ENCODE data around the gene HADH. TPM values are rescaled to one million over a fixed set of nuclear protein-coding genes. Genes with fewer than 3 reads are reported as not detected.

HADH gene
- total RNA-seq, 1 donor from 2014 or later, result 19.9 TPM

DNA sequence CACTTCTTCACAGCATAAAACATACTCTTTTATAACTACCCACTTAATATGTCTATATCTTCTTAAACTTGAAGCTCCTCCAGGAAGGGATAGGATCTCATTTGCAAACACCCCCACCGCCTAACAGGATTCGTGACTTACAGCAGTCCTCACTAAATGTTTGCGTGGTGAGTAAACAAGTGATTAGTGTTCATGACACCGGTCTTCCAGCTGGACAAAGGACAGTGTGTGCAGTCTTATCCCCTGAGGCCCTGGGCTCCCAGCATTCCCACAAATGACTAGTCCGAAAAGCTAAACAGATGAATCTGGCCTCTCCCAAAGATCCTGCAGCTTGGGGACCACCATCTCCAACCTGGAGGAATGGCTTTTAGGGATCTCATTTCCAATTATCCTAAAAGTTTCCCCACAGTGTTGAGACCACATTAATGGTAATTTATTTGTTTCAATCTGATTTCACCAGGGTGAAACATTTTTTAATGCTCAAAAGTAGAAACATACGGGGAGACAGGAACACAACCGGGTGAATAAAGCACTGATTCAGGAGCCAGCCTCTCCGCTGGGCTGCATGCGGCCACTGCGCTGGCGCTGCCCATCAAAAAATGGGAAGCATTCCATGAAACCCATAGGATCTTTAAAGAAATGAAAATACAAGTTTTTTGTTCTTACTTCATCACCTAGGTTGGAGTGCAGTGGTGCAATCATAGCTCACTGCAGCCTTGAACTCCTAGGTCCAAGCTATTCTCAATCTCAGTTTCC lies 69.2 kb downstream of the HADH start:
- no peak overlapping the region for H3K4me3 ChIP-seq (ENCODE audit: low read depth, low read length)
- H3K27me3 ChIP-seq (ENCODE audit: control insufficient read depth, insufficient read depth, low read length), result no peaks in the 10 kb centered on the region
- DNase-seq (ENCODE audit: low read depth), result no peak
- H3K36me3 ChIP-seq (ENCODE audit: control insufficient read depth, insufficient read depth, low read length), result no peaks in the 10 kb centered on the region
- TF ChIP-seq, protein P1, sequence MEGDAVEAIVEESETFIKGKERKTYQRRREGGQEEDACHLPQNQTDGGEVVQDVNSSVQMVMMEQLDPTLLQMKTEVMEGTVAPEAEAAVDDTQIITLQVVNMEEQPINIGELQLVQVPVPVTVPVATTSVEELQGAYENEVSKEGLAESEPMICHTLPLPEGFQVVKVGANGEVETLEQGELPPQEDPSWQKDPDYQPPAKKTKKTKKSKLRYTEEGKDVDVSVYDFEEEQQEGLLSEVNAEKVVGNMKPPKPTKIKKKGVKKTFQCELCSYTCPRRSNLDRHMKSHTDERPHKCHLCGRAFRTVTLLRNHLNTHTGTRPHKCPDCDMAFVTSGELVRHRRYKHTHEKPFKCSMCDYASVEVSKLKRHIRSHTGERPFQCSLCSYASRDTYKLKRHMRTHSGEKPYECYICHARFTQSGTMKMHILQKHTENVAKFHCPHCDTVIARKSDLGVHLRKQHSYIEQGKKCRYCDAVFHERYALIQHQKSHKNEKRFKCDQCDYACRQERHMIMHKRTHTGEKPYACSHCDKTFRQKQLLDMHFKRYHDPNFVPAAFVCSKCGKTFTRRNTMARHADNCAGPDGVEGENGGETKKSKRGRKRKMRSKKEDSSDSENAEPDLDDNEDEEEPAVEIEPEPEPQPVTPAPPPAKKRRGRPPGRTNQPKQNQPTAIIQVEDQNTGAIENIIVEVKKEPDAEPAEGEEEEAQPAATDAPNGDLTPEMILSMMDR (IDR thresholded peaks at IDR 0.05; ENCODE audit: insufficient read depth, low read length, poor library complexity, severe bottlenecking), result no peak

DNA sequence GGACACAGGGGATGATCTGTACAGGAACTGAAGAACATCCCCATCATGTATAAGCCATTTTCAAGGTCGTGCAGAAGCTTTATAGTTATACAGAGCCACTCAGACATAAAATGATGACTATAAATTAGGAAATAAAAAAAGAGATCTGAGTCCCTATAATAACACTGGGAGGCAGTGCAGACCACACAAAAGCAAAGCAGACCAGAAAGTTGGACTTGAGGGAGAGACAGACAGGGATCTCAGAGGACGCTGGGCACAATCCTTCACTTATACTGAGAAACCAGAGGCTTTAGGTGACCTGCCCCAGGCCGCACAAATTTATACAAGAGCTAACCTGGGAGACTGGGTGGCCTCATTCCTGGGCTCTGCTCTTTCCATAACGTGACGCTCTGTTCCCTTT lies 70.5 kb downstream of the HADH start:
- Histone ChIP-seq H3K4me3 (ENCODE audit: low read depth, low read length) (no peak overlapping the region), H3K36me3 (ENCODE audit: control insufficient read depth, insufficient read depth, low read length) (no peaks in the 10 kb centered on the region), H3K27me3 (ENCODE audit: control insufficient read depth, insufficient read depth, low read length) (no peaks in the 10 kb centered on the region)
- DNase-seq (ENCODE audit: low read depth), result no peak
- TF ChIP-seq, protein P1 (IDR thresholded peaks at IDR 0.05; ENCODE audit: insufficient read depth, low read length, poor library complexity, severe bottlenecking), result peak; percentile 37

DNA sequence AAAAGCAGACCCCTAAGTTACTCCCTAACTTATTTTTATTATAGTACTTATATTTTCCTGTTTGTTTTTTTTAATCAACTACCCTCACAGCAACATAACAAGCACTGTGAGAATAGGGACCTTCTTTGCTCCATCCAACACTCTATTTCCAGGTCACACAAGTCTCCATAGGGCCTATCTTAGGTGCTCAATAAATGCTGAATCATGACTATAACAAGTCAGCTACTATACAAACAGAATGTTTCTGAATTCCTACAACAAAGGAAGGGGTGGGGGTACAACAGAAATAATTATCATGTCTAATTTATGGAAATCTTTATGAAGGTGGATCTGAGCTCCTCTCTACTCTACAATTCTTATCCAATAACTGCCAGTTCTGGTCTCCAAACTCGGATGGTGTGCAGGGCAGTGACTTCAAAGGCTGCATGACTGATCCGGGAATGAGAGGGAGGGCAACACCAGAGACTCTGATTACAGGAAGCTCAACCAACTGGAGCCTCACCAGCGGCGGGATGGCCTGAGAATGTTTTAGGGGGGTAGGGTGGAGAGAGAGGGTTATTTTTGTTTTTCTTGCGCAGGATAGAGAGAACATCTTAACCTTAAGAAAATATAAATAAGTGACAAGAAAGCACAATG lies 71.1 kb downstream of the HADH start:
- Histone ChIP-seq H3K36me3 (ENCODE audit: control insufficient read depth, insufficient read depth, low read length) (no peaks in the 10 kb centered on the region), H3K4me3 (ENCODE audit: low read depth, low read length) (no peak overlapping the region), H3K27me3 (ENCODE audit: control insufficient read depth, insufficient read depth, low read length) (no peaks in the 10 kb centered on the region)
- TF ChIP-seq, protein P1 (IDR thresholded peaks at IDR 0.05; ENCODE audit: insufficient read depth, low read length, poor library complexity, severe bottlenecking), result no peak
- DNase-seq (ENCODE audit: low read depth), result no peak

DNA sequence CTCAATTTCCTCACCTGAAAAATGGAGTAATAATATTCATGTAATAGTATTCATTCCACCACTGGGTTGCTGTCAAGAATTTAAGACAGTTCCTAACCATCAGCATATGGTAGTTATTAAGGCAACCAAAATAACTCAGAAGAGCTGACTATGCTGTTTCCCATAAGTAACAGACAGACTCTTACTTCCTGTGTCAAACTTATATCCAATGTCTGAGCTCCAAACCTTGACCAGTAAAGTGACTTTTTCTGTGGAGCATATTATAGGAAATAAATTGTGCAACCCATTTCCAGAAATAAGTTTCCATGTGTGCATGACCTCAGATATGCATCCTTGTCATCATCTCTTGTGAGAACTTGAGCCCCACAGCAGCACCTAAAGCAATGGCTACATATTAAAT lies 78.8 kb downstream of the HADH start:
- TF ChIP-seq, protein P1 (IDR thresholded peaks at IDR 0.05; ENCODE audit: insufficient read depth, low read length, poor library complexity, severe bottlenecking), result no peak
- Histone ChIP-seq H3K27me3 (ENCODE audit: control insufficient read depth, insufficient read depth, low read length) (no peaks in the 10 kb centered on the region), H3K4me3 (ENCODE audit: low read depth, low read length) (no peak overlapping the region), H3K36me3 (ENCODE audit: control insufficient read depth, insufficient read depth, low read length) (no peaks in the 10 kb centered on the region)
- DNase-seq (ENCODE audit: low read depth), result no peak

DNA sequence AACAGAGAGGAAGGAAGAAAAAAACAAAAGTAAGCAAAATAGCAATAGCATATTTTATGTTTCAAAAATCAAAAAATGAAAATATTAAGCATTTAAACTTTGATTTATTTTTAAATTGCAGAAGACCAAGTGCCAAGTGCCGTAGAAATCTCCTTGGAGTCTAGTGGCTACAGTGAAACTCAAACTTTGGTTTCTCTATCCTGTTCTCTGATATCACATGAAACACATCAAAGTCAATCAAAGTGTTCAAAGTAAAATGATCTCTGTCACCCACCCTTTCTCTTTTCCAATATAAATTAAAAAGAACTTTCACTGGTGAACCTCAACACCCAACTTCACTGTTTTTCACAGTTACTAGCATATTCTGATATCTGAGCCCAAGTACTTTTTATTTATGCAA lies 81.1 kb downstream of the HADH start:
- no peak for DNase-seq (ENCODE audit: low read depth)
- H3K27me3 ChIP-seq (ENCODE audit: control insufficient read depth, insufficient read depth, low read length), result no peaks in the 10 kb centered on the region
- no peaks in the 10 kb centered on the region for H3K36me3 ChIP-seq (ENCODE audit: control insufficient read depth, insufficient read depth, low read length)
- TF ChIP-seq, protein P1 (IDR thresholded peaks at IDR 0.05; ENCODE audit: insufficient read depth, low read length, poor library complexity, severe bottlenecking), result no peak
- no peak overlapping the region for H3K4me3 ChIP-seq (ENCODE audit: low read depth, low read length)

All from kidney epithelial cell (primary cell).